GM12864 (cell line): ENCODE results near the gene ASPN.

Experiments used
- DNase-seq: peaks from one replicate; pipeline ENCODE4 v3.0.0-alpha.2; 2011; ENCODE audit warnings: low read depth
- H3K4me3 ChIP-seq: 2 replicates; pipeline ENCODE4 v1.5.1; 2011; ENCODE audit warnings: mild to moderate bottlenecking, low read depth, low read length, control low read depth
- CTCF ChIP-seq: IDR thresholded peaks from 2 replicates; pipeline ENCODE4 v1.5.1; 2011; ENCODE audit warnings: low read depth, mild to moderate bottlenecking, moderate library complexity, low read length, control low read depth, inconsistent platforms; ENCODE audit errors: missing control alignments

ASPN gene

GRCh38 chr9:92524881-92525280 is 42.6 kb upstream of the ASPN start:
- DNase-seq, result no peak
- no peak for TF ChIP-seq CTCF
- H3K4me3 ChIP-seq, result no peak overlapping the region

- DNase-seq, result no peak
- H3K4me3 ChIP-seq, result no peak overlapping the region
- no peak for TF ChIP-seq CTCF
Observed at GRCh38 chr9:92522983-92523970, 41.0 kb upstream of the ASPN start.

DNA sequence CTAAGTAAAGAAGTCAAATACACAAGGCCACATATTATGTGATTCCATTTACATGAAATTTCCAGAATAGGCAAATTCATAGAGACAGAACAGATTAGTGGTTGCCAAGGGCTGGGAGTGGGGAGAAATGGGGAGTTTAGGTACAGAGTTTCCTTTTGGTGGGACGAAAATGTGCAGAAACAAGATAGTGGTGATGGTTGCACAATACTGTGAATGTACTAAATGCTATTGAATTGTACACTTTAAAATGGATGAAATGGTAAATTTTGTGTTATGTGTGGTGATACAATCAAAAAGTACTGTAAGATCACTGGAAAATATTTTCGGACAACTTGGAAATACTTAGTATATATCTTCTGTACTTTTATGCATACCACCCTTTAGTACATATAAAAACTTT is 38.5 kb upstream of the ASPN start:
- TF ChIP-seq CTCF, result no peak
- DNase-seq, result no peak
- no peak overlapping the region for H3K4me3 ChIP-seq

DNA sequence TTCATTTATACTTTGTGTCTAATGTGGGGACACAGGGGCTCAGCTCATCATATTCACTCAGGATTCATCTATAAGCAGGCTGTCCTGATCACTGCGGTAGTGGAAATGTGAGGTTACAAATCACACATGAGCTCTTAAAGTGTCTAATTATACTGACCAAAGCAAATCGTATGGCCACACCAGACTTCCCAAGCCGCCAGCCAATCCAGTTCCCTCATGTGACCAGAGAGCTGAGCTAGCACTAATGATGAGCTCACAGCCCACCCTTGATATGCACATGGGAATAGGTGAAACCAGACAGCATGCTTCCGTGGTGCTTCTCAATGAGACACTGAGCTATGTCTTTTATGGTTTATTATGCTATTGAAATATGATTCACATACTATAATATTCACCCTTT is 35.9 kb upstream of the ASPN start:
- DNase-seq, result no peak
- no peak overlapping the region for H3K4me3 ChIP-seq
- TF ChIP-seq CTCF, result no peak

- H3K4me3 ChIP-seq, result no peak overlapping the region
- TF ChIP-seq CTCF, result no peak
- DNase-seq, result no peak
Observed at GRCh38 chr9:92517046-92517445, 34.7 kb upstream of the ASPN start.

- no peak for TF ChIP-seq CTCF
- DNase-seq, result no peak
- no peak overlapping the region for H3K4me3 ChIP-seq
Observed at GRCh38 chr9:92516521-92516920, 34.2 kb upstream of the ASPN start.

DNA sequence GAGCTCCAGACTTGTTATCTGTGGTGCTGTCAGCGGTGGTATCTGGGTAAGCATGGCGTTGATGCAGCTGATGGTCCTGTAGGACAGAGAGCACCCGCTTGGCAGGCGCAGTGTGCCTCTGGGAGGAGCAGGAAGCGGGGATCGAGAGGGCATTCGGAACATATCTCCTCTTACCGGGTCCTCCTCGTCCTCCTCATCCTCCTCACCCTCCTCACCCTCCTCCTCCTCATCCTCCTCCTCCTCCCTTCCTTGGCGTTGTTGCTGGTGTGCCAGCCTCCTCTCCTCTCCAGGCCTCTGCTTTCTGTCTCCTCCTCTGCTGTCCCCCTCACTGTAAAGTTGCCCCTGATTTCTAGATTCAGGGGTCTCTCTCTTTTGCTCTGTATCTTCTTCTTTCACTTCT is 32.3 kb upstream of the ASPN start:
- no peak for DNase-seq
- no peak for TF ChIP-seq CTCF
- no peak overlapping the region for H3K4me3 ChIP-seq
